HEK293 (cell line): Measurements from ENCODE around the gene IMP3.

Source experiments
- EGR2 ChIP-seq: fragments of 450-650 bp; formaldehyde crosslinking; IDR thresholded peaks from 2 replicates; pipeline ENCODE4 v1.5.1; 2016; ENCODE audit warnings: low read depth, missing biosample characterization, missing genetic modification characterization
- GLIS2 ChIP-seq: fragments of 450-650 bp; formaldehyde crosslinking; IDR thresholded peaks from 2 replicates; pipeline ENCODE4 v1.5.1; 2016; ENCODE audit warnings: missing biosample characterization, missing genetic modification characterization
- KLF1 ChIP-seq: fragments of 450-650 bp; formaldehyde crosslinking; IDR thresholded peaks from 2 replicates; pipeline ENCODE4 v1.5.1; 2016; ENCODE audit warnings: missing biosample characterization, missing genetic modification characterization
- KLF10 ChIP-seq: fragments of 450-650 bp; IDR thresholded peaks from 2 replicates; pipeline ENCODE4 v1.5.1; 2018; ENCODE audit warnings: missing biosample characterization, mild to moderate bottlenecking, missing genetic modification characterization
- MEIS1 ChIP-seq: sonication (generic); formaldehyde crosslinking; IDR thresholded peaks from 2 replicates; pipeline ENCODE4 v1.8.1; 2022; ENCODE audit warnings: missing genetic modification reagents, mild to moderate bottlenecking, borderline replicate concordance
- OSR2 ChIP-seq: fragments of 450-650 bp; formaldehyde crosslinking; IDR thresholded peaks from 2 replicates; pipeline ENCODE4 v1.5.1; 2016; ENCODE audit warnings: missing biosample characterization, missing genetic modification characterization
- ZBTB17 ChIP-seq: fragments of 450-650 bp; formaldehyde crosslinking; IDR thresholded peaks from 2 replicates; pipeline ENCODE4 v1.5.1; 2016; ENCODE audit warnings: missing biosample characterization, missing genetic modification characterization
- ZFP69B ChIP-seq: fragments of 450-650 bp; formaldehyde crosslinking; IDR thresholded peaks from 2 replicates; pipeline ENCODE4 v1.5.1; 2016; ENCODE audit warnings: missing biosample characterization, missing genetic modification characterization
- ZIC2 ChIP-seq: fragments of 450-650 bp; formaldehyde crosslinking; IDR thresholded peaks from 2 replicates; pipeline ENCODE4 v1.5.1; 2016; ENCODE audit warnings: missing biosample characterization, missing genetic modification characterization
- ZNF10 ChIP-seq: fragments of 450-650 bp; formaldehyde crosslinking; IDR thresholded peaks from 2 replicates; pipeline ENCODE4 v1.5.1; 2017; ENCODE audit warnings: missing biosample characterization, missing genetic modification characterization
- ZNF133 ChIP-seq: fragments of 450-650 bp; formaldehyde crosslinking; IDR thresholded peaks from 2 replicates; pipeline ENCODE4 v1.5.1; 2016; ENCODE audit warnings: missing biosample characterization, missing genetic modification characterization
- ZNF266 ChIP-seq: fragments of 450-650 bp; formaldehyde crosslinking; IDR thresholded peaks from 2 replicates; pipeline ENCODE4 v1.5.1; 2016; ENCODE audit warnings: missing biosample characterization, missing genetic modification characterization, low read depth
- ZNF292 ChIP-seq: fragments of 450-650 bp; formaldehyde crosslinking; IDR thresholded peaks from 2 replicates; pipeline ENCODE4 v1.5.1; 2016; ENCODE audit warnings: low read depth, missing biosample characterization, missing genetic modification characterization, borderline replicate concordance
- ZNF311 ChIP-seq: fragments of 450-650 bp; formaldehyde crosslinking; IDR thresholded peaks from 2 replicates; pipeline ENCODE4 v1.5.1; 2017; ENCODE audit warnings: missing biosample characterization, missing genetic modification characterization, borderline replicate concordance
- ZNF341 ChIP-seq: fragments of 450-650 bp; formaldehyde crosslinking; IDR thresholded peaks from 2 replicates; pipeline ENCODE4; 2016; ENCODE audit warnings: low read depth, missing biosample characterization, missing genetic modification characterization
- ZNF350 ChIP-seq: fragments of 450-650 bp; formaldehyde crosslinking; IDR thresholded peaks from 2 replicates; pipeline ENCODE4 v1.5.0; 2017; ENCODE audit warnings: missing biosample characterization, mild to moderate bottlenecking, missing genetic modification characterization
- ZNF394 ChIP-seq: fragments of 450-650 bp; formaldehyde crosslinking; IDR thresholded peaks from 2 replicates; pipeline ENCODE4 v1.5.1; 2016; ENCODE audit warnings: missing biosample characterization, missing genetic modification characterization, mild to moderate bottlenecking, moderate library complexity, borderline replicate concordance
- ZNF530 ChIP-seq: fragments of 450-650 bp; formaldehyde crosslinking; IDR thresholded peaks from 2 replicates; pipeline ENCODE4 v1.5.1; 2016; ENCODE audit warnings: low read depth, missing biosample characterization, missing genetic modification characterization
- ZNF544 ChIP-seq: fragments of 450-650 bp; formaldehyde crosslinking; IDR thresholded peaks from 2 replicates; pipeline ENCODE4 v1.5.0; 2017; ENCODE audit warnings: missing biosample characterization, missing genetic modification characterization
- ZNF549 ChIP-seq: fragments of 450-650 bp; IDR thresholded peaks from 2 replicates; pipeline ENCODE4 v1.5.1; 2018; ENCODE audit warnings: missing biosample characterization, missing genetic modification characterization, mild to moderate bottlenecking, inconsistent platforms, moderate library complexity
- ZNF621 ChIP-seq: fragments of 450-650 bp; formaldehyde crosslinking; IDR thresholded peaks from 2 replicates; pipeline ENCODE4 v1.5.1; 2017; ENCODE audit warnings: missing biosample characterization, missing genetic modification characterization
- ZNF654 ChIP-seq: fragments of 450-650 bp; formaldehyde crosslinking; IDR thresholded peaks from 2 replicates; pipeline ENCODE4 v1.5.1; 2016; ENCODE audit warnings: low read depth, missing biosample characterization, missing genetic modification characterization
- ZNF791 ChIP-seq: fragments of 450-650 bp; formaldehyde crosslinking; IDR thresholded peaks from 2 replicates; pipeline ENCODE4 v1.5.1; 2016; ENCODE audit warnings: missing biosample characterization, missing genetic modification characterization
- ZSCAN30 ChIP-seq: fragments of 450-650 bp; IDR thresholded peaks from 2 replicates; pipeline ENCODE4 v1.5.1; 2018; ENCODE audit warnings: missing biosample characterization, mild to moderate bottlenecking, missing genetic modification characterization, moderate library complexity
- TF ChIP-seq, protein P1 (sequence below): fragments of 450-650 bp; formaldehyde crosslinking; IDR thresholded peaks from 2 replicates; pipeline ENCODE4 v1.5.1; 2016; ENCODE audit warnings: missing biosample characterization, missing genetic modification characterization
- TF ChIP-seq, protein P2 (sequence below): fragments of 450-650 bp; formaldehyde crosslinking; IDR thresholded peaks from 2 replicates; pipeline ENCODE4 v1.5.1; 2016; ENCODE audit warnings: missing biosample characterization, missing genetic modification characterization
- TF ChIP-seq, protein P3 (sequence below): fragments of 450-650 bp; formaldehyde crosslinking; IDR thresholded peaks from 2 replicates; pipeline ENCODE4 v1.5.1; 2016; ENCODE audit warnings: missing biosample characterization, missing genetic modification characterization
- TF ChIP-seq, protein P4 (sequence below): fragments of 450-650 bp; formaldehyde crosslinking; IDR thresholded peaks from 2 replicates; pipeline ENCODE4 v1.5.1; 2016; ENCODE audit warnings: missing biosample characterization, missing genetic modification characterization
- TF ChIP-seq, protein P5 (sequence below): fragments of 450-650 bp; formaldehyde crosslinking; IDR thresholded peaks from 2 replicates; pipeline ENCODE4 v1.5.1; 2017; ENCODE audit warnings: missing biosample characterization, missing genetic modification characterization

IMP3 gene

DNA sequence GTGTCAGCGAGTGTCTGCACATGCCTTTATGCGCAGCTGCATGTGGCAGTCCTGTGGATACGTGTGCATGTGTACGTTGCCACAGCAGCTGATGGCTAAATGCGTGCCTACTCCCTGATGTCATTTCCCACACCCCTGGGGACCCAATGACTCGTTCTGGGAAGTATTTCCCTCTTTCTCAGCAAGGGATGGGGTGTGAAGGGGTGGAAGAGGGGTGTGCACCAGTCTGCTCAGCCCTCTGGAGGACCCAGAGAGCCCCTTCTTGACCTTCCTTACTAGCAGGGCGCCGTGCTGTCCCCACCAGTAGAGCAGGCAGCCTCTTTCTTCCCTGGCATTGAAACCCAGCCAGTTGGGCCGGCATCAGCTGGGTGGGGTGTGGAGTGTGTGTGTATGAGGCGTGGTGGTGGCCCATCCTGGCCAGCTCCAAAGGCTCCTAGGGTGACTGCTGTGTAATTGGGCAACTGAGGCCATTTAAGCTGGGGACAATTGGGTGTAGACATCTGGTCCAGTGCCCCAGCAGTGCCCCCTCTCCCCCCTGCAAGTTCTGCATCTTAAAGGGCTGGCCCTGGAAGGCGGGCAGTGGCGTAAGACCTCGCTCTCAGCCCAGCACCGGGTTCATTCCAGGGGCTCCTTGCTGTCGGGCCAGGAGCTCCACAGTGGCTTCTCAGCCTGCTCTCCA is 26.9 kb upstream of the IMP3 start (continued):
- TF ChIP-seq, protein P1, sequence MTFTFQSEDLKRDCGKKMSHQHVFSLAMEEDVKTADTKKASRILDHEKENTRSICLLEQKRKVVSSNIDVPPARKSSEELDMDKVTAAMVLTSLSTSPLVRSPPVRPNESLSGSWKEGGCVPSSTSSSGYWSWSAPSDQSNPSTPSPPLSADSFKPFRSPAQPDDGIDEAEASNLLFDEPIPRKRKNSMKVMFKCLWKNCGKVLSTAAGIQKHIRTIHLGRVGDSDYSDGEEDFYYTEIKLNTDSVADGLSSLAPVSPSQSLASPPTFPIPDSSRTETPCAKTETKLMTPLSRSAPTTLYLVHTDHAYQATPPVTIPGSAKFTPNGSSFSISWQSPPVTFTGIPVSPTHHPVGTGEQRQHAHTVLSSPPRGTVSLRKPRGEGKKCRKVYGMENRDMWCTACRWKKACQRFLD (tag by site-specific recombination) = no peak
- TF ChIP-seq ZNF654 (tag by site-specific recombination) (no peak), ZNF791 (tag by site-specific recombination) (no peak), ZNF544 (tag by site-specific recombination) (no peak), GLIS2 (tag by site-specific recombination) (0 out of 2 replicates have a peak, but pooled peaks have one; percentile 24), ZSCAN30 (tag by site-specific recombination) (no peak), ZNF10 (tag by site-specific recombination) (no peak), ZFP69B (no peak), ZNF350 (tag by site-specific recombination) (no peak), ZNF311 (no peak), ZNF394 (tag by site-specific recombination) (no peak), ZNF549 (tag by site-specific recombination) (no peak), ZNF341 (tag by site-specific recombination) (no peak), OSR2 (tag by site-specific recombination) (no peak), MEIS1 (CRISPR knock-in tag) (no peak), ZBTB17 (tag by site-specific recombination) (peak; percentile 21; the same call in 1 of the 2 replicates), KLF1 (tag by site-specific recombination) (peak; percentile 77), KLF10 (tag by site-specific recombination) (no peak), ZNF530 (tag by site-specific recombination) (no peak), ZIC2 (tag by site-specific recombination) (peak; percentile 64), ZNF266 (tag by site-specific recombination) (no peak), ZNF292 (tag by site-specific recombination) (no peak), ZNF133 (tag by site-specific recombination) (no peak), EGR2 (tag by site-specific recombination) (no peak), ZNF621 (tag by site-specific recombination) (no peak)
- TF ChIP-seq, protein P2, sequence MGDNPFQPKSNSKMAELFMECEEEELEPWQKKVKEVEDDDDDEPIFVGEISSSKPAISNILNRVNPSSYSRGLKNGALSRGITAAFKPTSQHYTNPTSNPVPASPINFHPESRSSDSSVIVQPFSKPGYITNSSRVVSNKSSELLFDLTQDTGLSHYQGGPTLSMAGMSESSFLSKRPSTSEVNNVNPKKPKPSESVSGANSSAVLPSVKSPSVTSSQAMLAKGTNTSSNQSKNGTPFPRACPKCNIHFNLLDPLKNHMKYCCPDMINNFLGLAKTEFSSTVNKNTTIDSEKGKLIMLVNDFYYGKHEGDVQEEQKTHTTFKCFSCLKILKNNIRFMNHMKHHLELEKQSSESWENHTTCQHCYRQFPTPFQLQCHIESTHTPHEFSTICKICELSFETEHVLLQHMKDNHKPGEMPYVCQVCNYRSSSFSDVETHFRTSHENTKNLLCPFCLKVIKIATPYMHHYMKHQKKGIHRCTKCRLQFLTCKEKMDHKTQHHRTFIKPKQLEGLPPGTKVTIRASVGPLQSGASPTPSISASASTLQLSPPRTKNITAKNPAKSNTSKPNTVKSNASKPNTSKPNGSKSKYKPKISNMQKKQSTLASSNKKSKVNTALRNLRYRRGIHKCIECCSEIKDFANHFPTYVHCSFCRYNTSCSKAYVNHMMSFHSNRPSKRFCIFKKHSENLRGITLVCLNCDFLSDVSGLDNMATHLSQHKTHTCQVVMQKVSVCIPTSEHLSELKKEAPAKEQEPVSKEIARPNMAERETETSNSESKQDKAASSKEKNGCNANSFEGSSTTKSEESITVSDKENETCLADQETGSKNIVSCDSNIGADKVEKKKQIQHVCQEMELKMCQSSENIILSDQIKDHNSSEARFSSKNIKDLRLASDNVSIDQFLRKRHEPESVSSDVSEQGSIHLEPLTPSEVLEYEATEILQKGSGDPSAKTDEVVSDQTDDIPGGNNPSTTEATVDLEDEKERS = no peak
- TF ChIP-seq, protein P3, sequence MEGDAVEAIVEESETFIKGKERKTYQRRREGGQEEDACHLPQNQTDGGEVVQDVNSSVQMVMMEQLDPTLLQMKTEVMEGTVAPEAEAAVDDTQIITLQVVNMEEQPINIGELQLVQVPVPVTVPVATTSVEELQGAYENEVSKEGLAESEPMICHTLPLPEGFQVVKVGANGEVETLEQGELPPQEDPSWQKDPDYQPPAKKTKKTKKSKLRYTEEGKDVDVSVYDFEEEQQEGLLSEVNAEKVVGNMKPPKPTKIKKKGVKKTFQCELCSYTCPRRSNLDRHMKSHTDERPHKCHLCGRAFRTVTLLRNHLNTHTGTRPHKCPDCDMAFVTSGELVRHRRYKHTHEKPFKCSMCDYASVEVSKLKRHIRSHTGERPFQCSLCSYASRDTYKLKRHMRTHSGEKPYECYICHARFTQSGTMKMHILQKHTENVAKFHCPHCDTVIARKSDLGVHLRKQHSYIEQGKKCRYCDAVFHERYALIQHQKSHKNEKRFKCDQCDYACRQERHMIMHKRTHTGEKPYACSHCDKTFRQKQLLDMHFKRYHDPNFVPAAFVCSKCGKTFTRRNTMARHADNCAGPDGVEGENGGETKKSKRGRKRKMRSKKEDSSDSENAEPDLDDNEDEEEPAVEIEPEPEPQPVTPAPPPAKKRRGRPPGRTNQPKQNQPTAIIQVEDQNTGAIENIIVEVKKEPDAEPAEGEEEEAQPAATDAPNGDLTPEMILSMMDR (tag by site-specific recombination) = no peak
- TF ChIP-seq, protein P4, sequence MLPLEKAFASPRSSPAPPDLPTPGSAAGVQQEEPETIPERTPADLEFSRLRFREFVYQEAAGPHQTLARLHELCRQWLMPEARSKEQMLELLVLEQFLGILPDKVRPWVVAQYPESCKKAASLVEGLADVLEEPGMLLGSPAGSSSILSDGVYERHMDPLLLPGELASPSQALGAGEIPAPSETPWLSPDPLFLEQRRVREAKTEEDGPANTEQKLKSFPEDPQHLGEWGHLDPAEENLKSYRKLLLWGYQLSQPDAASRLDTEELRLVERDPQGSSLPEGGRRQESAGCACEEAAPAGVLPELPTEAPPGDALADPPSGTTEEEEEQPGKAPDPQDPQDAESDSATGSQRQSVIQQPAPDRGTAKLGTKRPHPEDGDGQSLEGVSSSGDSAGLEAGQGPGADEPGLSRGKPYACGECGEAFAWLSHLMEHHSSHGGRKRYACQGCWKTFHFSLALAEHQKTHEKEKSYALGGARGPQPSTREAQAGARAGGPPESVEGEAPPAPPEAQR (tag by site-specific recombination) = no peak
- TF ChIP-seq, protein P5, sequence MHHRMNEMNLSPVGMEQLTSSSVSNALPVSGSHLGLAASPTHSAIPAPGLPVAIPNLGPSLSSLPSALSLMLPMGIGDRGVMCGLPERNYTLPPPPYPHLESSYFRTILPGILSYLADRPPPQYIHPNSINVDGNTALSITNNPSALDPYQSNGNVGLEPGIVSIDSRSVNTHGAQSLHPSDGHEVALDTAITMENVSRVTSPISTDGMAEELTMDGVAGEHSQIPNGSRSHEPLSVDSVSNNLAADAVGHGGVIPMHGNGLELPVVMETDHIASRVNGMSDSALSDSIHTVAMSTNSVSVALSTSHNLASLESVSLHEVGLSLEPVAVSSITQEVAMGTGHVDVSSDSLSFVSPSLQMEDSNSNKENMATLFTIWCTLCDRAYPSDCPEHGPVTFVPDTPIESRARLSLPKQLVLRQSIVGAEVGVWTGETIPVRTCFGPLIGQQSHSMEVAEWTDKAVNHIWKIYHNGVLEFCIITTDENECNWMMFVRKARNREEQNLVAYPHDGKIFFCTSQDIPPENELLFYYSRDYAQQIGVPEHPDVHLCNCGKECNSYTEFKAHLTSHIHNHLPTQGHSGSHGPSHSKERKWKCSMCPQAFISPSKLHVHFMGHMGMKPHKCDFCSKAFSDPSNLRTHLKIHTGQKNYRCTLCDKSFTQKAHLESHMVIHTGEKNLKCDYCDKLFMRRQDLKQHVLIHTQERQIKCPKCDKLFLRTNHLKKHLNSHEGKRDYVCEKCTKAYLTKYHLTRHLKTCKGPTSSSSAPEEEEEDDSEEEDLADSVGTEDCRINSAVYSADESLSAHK (tag by site-specific recombination) = no peak
